Liver (tissue), 9 donors: ENCODE data around the gene PAIP2. TPM values are rescaled to one million over a fixed set of nuclear protein-coding genes. Genes with fewer than 3 reads are reported as not detected.

Experiments used
- DNase-seq: peaks from one replicate; pipeline ENCODE4 v3.0.0-alpha.2; 2017; ENCODE audit warnings: low spot score
- H3K27ac ChIP-seq, 2 donors: one replicate each; pipeline ENCODE4 v1.7.0; 2013; ENCODE audit warnings: inconsistent platforms in 2 of 2, low read length in 2 of 2, control low read depth in 1 of 2, low read depth in 1 of 2, mild to moderate bottlenecking in 1 of 2
- H3K27me3 ChIP-seq, 4 donors: one replicate each; pipeline versions ENCODE4 v1.6.1 to v1.7.0; 2013; ENCODE audit warnings: low read length in 3 of 4, inconsistent platforms in 1 of 4, mild to moderate bottlenecking in 1 of 4, moderate library complexity in 1 of 4; ENCODE audit not compliant: control insufficient read depth in 4 of 4, insufficient read depth in 4 of 4
- H3K36me3 ChIP-seq, 4 donors: one replicate each; pipeline versions ENCODE4 v1.6.1 to v1.7.0; 2013; ENCODE audit warnings: low read length in 3 of 4, mild to moderate bottlenecking in 3 of 4, low read depth in 1 of 4, moderate library complexity in 1 of 4; ENCODE audit not compliant: control insufficient read depth in 4 of 4, insufficient read depth in 3 of 4
- H3K4me1 ChIP-seq, 4 donors: one replicate each; pipeline versions ENCODE4 v1.6.1 to v1.7.0; 2013; ENCODE audit warnings: low read length in 3 of 4, mild to moderate bottlenecking in 3 of 4, moderate library complexity in 1 of 4; ENCODE audit not compliant: control insufficient read depth in 4 of 4, insufficient read depth in 4 of 4
- H3K4me3 ChIP-seq, 3 donors: one replicate each; pipeline versions ENCODE4 v1.6.1 to v1.7.0; 2013; ENCODE audit warnings: low read length in 3 of 3, control low read depth in 1 of 3, low read depth in 1 of 3, mild to moderate bottlenecking in 1 of 3
- H3K9ac ChIP-seq, 2 donors: one replicate each; pipeline ENCODE4 v1.7.0; 2013; ENCODE audit warnings: low read length in 2 of 2, mild to moderate bottlenecking in 2 of 2, moderate library complexity in 2 of 2, control low read depth in 1 of 2, low read depth in 1 of 2
- H3K9me3 ChIP-seq, 4 donors: one replicate each; pipeline versions ENCODE4 v1.6.1 to v1.7.0; 2013; ENCODE audit warnings: low read length in 3 of 4; ENCODE audit not compliant: control insufficient read depth in 4 of 4
- ATF3 ChIP-seq: IDR thresholded peaks from 2 replicates; pipeline ENCODE4 v1.6.1; 2016; ENCODE audit warnings: antibody characterized with exemption
- CTCF ChIP-seq: fragments of 150-350 bp; IDR thresholded peaks from 2 replicates; pipeline ENCODE4 v1.5.1; 2017; ENCODE audit warnings: improper control_type of control experiment, low read depth, low read length; ENCODE audit not compliant: missing input control
- FOXA2 ChIP-seq: IDR thresholded peaks from 2 replicates; pipeline ENCODE4 v1.6.1; 2016; ENCODE audit warnings: antibody characterized with exemption
- HNF4G ChIP-seq: IDR thresholded peaks from 2 replicates; pipeline ENCODE4 v1.6.1; 2016; ENCODE audit warnings: antibody characterized with exemption
- JUND ChIP-seq, 2 donors: IDR thresholded peaks; 2 replicates each; pipeline ENCODE4 v1.6.1; 2016; ENCODE audit warnings: antibody characterized with exemption in 2 of 2
- MAX ChIP-seq: IDR thresholded peaks from 2 replicates; pipeline ENCODE4 v1.6.1; 2016; ENCODE audit warnings: antibody characterized with exemption
- NR2F2 ChIP-seq: IDR thresholded peaks from 2 replicates; pipeline ENCODE4 v1.6.1; 2016; ENCODE audit warnings: antibody characterized with exemption
- RAD21 ChIP-seq, 2 donors: IDR thresholded peaks; 2 replicates each; pipeline ENCODE4 v1.6.1; 2016; ENCODE audit warnings: antibody characterized with exemption in 2 of 2, mild to moderate bottlenecking in 2 of 2
- REST ChIP-seq: IDR thresholded peaks from 2 replicates; pipeline ENCODE4 v1.6.1; 2016; ENCODE audit warnings: antibody characterized with exemption, mild to moderate bottlenecking
- RXRA ChIP-seq, 2 donors: IDR thresholded peaks; 2 replicates each; pipeline ENCODE4 v1.6.1; 2017 to 2018; ENCODE audit warnings: antibody characterized with exemption in 2 of 2, mild to moderate bottlenecking in 1 of 2
- TAF1 ChIP-seq: conservative IDR thresholded peaks from 2 replicates; pipeline ENCODE4 v1.6.1; 2016; ENCODE audit warnings: antibody characterized with exemption, mild to moderate bottlenecking
- YY1 ChIP-seq: IDR thresholded peaks from 2 replicates; pipeline ENCODE4 v1.6.1; 2016; ENCODE audit warnings: antibody characterized with exemption, mild to moderate bottlenecking
- ZBTB33 ChIP-seq: IDR thresholded peaks from 2 replicates; pipeline ENCODE4 v1.6.1; 2016; ENCODE audit warnings: antibody characterized with exemption
- WGBS: extraction: QIAGEN DNeasy Blood & Tissue Kit; methylation state at CpG from one replicate; pipeline ENCODE4 v1.1.7; 2013; 5-methylcytosine and 5-hydroxymethylcytosine counted together
- polyA plus RNA-seq, 2 donors: library from polyadenylated mRNA; stranded (reverse) in 1 of 2; unstranded in 1 of 2; fragments of 200-250 nt in 1 of 2; fragments of >200 nt in 1 of 2; fragmentation: Nextera tagmentation in 1 of 2; extraction: Ambion mirVana in 1 of 2; gene quantifications; one replicate each; pipeline versions ENCODE4 v1.2.1 to v1.2.3, GENCODE V29; 2013 to 2015
- total RNA-seq, 2 donors: library from RNA; depleted of rRNA; stranded (reverse); fragments of >200 nt; gene quantifications; one replicate each; pipeline ENCODE4 v1.2.3, GENCODE V29; 2014
- donor health status: healthy.
- donor health status: healthy.
- donor health status: healthy.
- donor health status: healthy.
- donor health status: healthy.

PAIP2 gene
- total and polyA plus RNA-seq, 4 donors: 41.5 to 63.2 (median 45.1) TPM

- TF ChIP-seq ATF3: no peak
- TF ChIP-seq RXRA (IDR thresholded peaks at IDR 0.05): no peak
- no peak for TF ChIP-seq CTCF
- no peak overlapping the region for H3K4me3 ChIP-seq
- H3K27me3 ChIP-seq: no peaks in the 10 kb centered on the region
- WGBS: 78% methylated on average over 7 of the region's 7 CpGs
- peaks cover 16 to 41% (median 35%) of the 10 kb centered on the region in 4 donors for H3K4me1 ChIP-seq
- no peak for DNase-seq
- no peak overlapping the region for H3K9ac ChIP-seq
- peak overlapping the region; percentile 29 to 46 for H3K27ac ChIP-seq
- H3K9me3 ChIP-seq: no peaks in the 10 kb centered on the region
- H3K36me3 ChIP-seq: peaks cover 0 to 4% (median 3%) of the 10 kb centered on the region in 4 donors
Measured at GRCh38 chr5:139383993-139384590, 42.4 kb downstream of the PAIP2 start.

- peaks cover 16 to 41% (median 35%) of the 10 kb centered on the region in 4 donors for H3K4me1 ChIP-seq
- peak overlapping the region; percentile 4 to 91 for H3K9ac ChIP-seq
- TF ChIP-seq MAX (no peak), REST (no peak), YY1 (no peak), JUND (IDR thresholded peaks at IDR 0.05) (no peak), NR2F2 (no peak), ZBTB33 (no peak), HNF4G (no peak), RAD21 (IDR thresholded peaks at IDR 0.05) (no peak), TAF1 (no peak), FOXA2 (no peak)
- H3K27ac ChIP-seq: peak overlapping the region; percentile 29 to 71
- H3K36me3 ChIP-seq: peaks cover 0 to 1% (median 0%) of the 10 kb centered on the region in 4 donors
- H3K9me3 ChIP-seq: no peaks in the 10 kb centered on the region
- peak overlapping the region in 1 of 3 donors; percentile 76 for H3K4me3 ChIP-seq
- 84% methylated on average over 9 of the region's 9 CpGs for WGBS
- DNase-seq: no peak
- no peaks in the 10 kb centered on the region for H3K27me3 ChIP-seq
Measured at GRCh38 chr5:139384591-139385051, 43.0 kb downstream of the PAIP2 start.
